GM21528 (cell line): ENCODE measurements around the gene VWF.
"Not testable (repeated sequence)": the region's sequence is repeated elsewhere in the genome, so short reads cannot be mapped to it uniquely, and the experiment has no call there.

Source experiments
- ATAC-seq: cut with Tn5 transposase; IDR thresholded peaks from one replicate; pipeline ENCODE4 v1.9.1; 2021; ENCODE audit warnings: mild to moderate bottlenecking, moderate library complexity; ENCODE audit not compliant: unreplicated experiment, low FRiP score

The VWF gene

GRCh38 chr12:6010631-6011350 lies 113.7 kb downstream of the VWF start:
- not testable (repeated sequence) for ATAC-seq

- no peak for ATAC-seq
Measured at GRCh38 chr12:5997260-5997659, 127.2 kb downstream of the VWF start.

DNA sequence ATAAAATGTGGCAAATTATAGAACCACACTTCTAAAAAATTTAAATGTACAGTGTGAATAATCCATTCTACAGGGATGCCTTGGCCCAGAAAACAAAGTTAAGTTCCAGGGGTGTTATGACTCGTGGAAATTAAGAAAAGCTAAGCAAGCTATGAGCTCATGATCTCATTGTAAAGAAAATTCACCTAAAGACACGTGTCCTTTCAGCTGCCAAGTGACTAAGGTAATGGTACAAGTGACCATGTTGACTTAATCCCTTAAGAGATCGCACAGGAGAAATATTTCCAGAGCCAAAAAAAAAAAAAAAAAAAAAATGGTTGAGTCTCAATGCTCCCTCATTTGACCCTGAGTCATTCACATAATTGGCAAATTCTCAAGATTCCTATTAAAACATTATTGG lies 128.0 kb downstream of the VWF start:
- ATAC-seq: no peak

DNA sequence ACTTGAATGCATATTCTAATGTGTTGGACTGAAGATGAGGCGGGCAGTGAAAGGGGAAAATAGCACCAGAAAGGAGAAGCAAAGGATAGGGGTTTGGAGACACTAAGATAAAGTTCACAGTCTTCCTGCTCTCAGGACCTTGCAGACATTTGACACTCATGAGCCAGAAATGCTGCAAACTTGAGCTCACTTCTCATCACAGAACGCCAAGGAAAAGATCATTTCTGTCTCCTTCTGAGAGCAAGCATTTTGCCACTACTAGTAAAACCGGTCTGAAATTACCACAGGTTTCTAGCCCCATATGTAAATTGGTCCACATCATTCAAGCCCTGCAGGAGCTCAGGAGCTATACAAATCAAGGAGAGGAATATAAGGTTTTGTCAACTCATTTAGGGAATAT lies 134.8 kb downstream of the VWF start:
- no peak for ATAC-seq

GRCh38 chr12:5988659-5989116 lies 135.8 kb downstream of the VWF start:
- no peak for ATAC-seq

DNA sequence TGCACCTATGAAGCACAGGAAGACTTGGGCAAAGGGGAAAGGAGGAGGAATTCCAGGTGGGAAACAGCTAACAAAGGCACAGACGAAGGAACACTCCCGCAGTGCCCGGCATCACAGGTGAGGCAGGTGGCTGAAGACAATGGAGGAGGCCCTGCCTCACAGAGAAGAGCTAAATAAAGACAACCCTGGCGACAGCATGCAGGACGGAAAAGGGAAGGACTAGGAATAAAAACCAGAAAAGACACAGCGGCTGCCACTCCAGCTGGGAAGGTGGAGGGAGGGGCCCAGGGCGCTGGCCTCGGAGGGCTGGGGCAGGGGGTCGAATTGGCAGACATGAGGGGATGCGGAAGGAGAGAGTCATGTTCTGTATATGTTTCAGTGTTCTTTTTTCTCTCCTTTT lies 136.4 kb downstream of the VWF start:
- no peak for ATAC-seq

DNA sequence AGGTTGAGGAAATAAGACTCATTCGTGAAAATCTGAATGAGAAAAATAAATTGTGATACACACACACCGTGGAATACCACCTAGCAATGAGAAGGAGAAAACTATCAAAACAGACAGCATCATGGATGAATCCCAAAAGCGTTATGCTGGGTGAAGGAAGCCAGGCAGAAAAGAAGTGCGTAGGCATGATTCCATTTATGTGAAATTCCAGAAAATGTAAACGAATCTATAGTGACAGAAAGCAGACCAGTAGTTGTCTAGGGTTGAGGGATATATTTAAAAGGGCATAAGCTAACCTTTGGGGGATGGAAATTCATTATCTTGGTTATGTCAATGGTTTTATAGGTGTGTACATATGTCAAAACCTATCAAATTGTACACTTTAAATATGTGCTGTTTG lies 136.9 kb downstream of the VWF start:
- ATAC-seq: no peak

DNA sequence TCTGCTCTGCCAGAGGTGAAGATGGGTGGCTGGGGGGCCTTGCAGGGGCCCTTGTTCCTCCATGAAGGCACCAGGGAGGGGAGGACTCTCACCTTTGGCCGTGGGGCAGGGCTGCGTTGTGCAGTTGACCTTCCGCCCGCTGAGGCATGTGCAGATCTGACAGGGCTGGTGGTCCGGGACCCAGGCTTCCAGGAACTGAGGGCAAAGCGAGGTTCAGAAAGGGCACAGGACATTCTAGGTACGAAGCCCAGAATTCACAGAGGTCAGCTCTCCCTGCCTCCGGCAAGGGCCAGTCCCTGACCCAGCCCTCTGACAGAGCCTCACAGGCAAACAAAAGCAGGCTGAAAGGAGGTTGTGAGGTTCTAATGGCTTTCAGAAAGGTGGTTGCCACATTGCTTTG lies 139.0 kb downstream of the VWF start:
- ATAC-seq: no peak

DNA sequence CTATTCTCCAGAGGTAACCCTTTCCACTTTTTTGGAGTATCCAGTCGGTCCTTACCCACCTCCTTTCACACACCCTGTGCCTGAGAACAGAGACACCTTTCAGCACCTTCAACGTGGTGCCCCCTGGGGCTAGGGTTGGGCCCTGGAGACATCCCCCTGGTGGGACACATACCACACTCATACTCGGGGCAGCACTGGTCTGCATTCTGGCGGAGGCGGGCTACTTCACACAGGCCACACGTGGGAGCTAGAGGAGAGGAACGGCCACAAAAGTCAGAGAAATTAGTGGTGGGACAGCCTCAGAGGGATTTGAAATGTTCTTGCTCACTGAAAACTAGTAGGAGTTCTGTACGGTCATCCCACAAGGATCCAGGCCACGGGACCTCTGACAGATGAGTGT lies 139.6 kb downstream of the VWF start:
- no peak for ATAC-seq

DNA sequence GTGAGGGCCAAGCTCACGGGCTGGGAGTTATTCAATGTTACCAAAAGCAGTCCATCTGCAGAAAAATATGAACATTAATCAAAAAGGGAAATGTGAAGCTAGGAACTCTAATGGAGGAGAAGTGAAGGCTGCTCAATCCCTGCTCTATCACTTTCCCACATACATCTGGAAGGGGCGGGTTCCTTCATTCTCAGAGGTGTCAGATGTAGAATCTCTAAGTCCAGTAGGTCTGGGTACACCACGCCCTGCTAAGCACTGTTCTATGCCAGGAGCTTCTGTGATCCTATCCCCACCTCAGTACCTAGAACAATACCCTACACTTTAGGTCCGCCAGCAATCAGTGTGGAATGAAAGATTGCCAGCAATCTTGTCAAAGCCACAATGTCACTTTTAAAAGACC lies 142.4 kb downstream of the VWF start:
- ATAC-seq: no peak

DNA sequence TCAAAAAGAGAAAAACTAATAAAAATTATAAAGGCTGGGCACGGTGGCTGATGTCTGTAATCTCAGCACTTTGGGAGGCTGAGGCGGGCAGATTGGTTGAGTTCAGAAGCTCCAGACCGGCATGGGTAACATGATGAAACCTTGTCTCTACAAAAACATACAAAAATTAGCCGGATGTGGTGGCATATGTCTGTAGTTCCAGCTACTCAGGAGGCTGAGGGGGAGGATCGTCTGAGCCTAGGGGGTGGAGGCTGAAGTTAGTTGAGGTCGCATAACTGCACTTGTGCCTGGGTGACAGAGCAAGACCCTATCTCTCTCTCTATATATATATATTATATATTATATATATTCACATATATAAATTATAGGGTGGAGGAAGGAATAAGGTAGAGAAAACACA lies 146.9 kb downstream of the VWF start:
- no peak for ATAC-seq

GRCh38 chr12:5976711-5977110 lies 147.8 kb downstream of the VWF start:
- no peak for ATAC-seq

DNA sequence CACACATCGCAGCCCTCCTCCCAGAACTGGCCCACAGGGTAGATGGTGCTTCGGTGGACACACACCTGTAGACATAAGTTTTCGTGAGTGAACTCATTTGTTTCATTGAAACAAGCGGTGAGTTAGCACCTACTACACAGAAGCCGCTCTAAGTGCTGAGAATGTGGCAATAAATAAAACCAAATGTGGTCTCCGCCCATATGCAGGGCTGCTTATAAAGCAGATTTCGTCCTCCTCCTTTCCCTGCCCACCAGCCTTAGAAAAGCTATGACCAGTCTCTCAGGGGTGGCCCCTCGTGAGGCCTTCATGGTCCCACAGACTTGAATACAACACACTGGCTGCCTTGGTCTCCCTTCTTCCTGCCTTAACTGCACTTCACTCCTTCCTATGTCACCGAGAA lies 148.3 kb downstream of the VWF start:
- no peak for ATAC-seq

GRCh38 chr12:5973461-5974115 lies 150.9 kb downstream of the VWF start:
- ATAC-seq: no peak

DNA sequence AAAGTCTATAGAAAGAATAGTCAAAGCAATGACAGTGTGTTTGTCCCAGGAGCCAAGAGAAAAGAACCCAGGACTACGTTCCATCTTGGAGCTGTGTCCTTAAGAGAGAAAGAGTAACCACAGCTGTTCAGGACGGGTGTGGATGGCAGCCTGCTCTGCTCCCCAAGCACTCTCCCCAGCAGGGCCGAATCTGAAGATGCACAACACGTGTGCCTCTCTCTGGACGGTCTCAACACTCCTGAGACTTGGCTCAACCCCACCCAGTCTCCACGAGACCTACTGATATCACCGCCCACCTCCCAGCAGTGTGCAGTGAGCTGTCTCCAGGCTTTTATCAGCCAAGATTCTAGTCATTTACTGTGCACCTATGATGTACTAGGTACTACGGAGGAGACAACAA lies 152.1 kb downstream of the VWF start:
- no peak for ATAC-seq

DNA sequence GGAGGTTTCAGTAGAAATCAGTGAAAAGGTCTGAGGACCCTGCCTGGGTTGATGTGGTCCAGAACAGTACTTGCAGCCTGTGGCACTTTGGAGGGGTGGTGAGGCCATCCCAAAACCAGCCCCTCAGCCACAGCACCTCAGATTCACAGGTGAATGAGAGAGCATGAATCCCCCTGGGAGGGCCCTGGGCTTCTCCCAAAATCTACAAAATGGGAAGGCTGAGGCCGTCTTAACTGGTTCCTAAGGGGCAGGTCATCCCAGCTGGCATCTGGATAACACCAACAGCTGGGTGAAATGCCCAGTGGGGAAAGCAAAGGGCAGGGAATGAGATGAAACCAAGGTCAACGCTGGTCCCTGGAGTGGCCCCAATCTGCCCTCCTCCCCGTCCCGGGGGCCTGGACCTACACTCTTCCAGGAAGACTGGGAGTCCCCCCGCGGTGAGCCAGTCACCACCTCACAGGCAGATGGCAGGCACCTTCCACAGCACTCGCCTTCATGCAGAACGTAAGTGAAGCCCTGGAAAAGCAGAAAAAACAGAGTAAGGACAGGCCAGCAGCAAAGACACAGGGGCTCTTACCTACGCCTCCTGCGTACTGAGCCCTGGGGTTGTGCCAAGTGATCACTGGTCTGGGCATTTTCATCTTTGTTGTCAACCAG lies 153.1 kb downstream of the VWF start:
- ATAC-seq: no peak

GRCh38 chr12:5969974-5970690 lies 154.3 kb downstream of the VWF start:
- no peak for ATAC-seq

DNA sequence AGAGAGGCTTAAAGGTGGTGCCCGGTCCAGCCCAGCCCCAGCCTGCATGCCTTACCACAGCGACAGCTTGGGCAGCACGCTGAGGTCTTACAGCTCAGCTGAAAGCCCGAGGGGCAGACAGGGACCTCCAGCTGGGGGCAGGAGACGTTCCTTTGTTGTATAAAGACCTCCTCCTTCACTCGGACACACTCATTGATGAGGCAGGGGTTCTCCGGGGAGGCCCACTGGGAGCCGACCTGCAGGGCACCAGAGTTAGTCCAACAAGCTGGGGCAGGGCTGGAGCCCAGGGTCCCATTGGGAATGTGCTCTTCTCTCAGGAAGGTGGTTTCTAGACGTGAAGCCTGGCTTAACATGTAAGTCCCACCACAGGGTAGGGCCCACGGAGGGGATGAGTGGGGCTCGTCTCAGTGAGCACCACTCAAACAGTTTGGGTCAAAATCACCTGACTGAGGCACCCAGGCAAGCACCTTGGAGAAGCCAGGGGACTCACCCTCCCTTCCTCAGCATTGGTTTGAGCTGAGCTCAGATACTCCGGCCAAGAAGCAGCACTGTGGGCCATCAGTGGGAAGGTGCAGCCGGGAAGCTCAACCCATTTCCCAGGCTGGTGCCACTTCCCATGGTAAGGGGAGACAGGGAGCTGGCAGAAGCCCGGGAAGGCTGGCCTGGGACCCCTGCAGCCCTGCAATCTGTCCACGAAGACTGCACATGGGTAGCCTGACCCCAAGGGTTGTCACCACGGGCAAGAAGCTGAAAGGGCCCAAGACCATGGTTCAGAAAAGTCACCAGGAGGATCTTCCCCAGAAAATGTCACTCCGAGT lies 155.1 kb downstream of the VWF start:
- no peak for ATAC-seq

DNA sequence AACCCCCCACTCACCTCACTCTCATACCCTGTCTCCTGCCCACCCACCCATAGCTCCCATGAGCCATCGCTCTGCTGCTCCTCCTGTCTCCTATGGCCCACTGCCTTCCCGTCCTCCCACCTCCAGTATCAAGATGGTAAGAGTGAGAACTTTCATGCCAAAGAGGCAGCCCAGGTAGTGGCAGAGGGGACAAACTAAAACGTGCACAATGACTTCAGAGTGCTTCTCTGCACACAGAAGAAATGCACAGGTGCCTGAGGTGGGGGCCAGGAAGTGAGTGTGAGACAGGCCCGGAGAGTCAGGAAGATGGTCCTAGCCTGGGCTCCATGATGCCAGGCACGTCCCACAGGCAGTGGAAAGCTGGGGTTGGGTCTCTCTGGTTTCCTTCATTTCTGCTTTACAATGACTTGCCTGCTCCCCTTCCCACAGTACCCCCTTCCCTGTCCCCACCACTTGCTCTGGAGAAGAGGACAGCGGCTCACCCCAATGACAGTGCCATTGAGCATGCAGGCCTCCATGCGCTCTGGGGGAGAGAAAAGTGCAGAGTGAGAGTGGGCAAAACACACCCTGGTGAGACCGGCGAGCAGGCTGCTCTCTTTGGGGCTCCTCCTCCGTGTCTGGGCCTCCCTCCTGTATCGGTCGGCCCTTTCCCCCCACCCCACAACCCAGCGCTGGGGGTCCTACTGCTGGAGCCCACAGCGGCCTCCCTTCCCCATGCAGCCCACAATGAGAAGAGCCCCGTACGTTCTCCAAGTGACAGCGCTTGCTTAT lies 156.6 kb downstream of the VWF start:
- ATAC-seq: no peak
